ENCODE results near the gene LINGO3. TPM values are rescaled to one million over a fixed set of nuclear protein-coding genes. Genes with fewer than 3 reads are reported as not detected.

Gene LINGO3
- polyA plus RNA-seq, 1 donor from 2014 or later: 2.7 TPM

DNA sequence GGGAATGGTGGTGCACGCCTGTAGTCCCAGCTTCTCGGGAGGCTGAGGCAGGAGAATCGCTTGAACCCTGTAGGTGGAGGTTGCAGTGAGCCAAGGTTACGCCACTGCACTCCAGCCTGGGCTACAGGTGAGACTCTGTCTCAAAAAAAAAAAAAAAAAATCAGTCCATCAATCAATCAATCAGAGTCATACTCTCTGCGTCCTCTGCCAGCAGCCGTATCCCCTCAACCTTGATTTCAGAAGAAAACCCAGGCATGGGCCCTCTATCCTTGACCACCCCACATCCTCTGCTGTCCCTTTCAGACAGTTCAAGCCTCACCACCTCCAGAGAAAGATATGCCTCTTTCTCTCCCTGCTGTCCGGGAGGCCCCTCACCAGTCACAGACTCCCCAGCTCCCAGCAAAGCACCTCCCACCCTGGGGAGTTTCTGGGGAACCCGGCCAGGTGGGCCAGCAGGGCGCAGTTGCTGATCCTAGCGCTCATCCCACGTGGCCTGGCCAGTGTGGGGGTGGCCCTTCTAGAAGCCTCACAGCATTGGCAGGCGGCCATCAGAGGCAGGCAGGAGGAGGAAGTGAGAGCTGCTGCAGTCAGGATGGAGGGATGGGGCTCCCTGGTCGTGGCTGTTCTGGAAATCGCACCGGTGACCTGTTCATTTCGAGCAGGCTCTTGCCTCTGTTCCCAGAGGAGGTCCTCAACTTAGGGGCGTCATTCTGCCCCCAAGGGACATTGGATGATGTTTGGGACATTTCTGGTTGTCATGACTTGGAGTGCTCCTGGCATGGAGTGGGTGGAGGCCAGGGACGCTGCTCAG, 41.6 kb downstream of the LINGO3 start:
- Histone ChIP-seq H3F3A (ENCODE audit: insufficient read depth, low read length, poor library complexity, severe bottlenecking) (no peaks in the 10 kb centered on the region), H3K27ac (ENCODE audit: low read length) (no peak overlapping the region), H3K79me2 (replicated peaks; ENCODE audit: insufficient read depth, low read length) (peaks cover 16% of the 10 kb centered on the region), H4K20me1 (ENCODE audit: insufficient read depth) (peaks cover 18% of the 10 kb centered on the region), H3K9me3 (ENCODE audit: low read length) (no peaks in the 10 kb centered on the region), H3K9me2 (ENCODE audit: insufficient read depth, low read length) (no peaks in the 10 kb centered on the region), H3K4me3 (ENCODE audit: low read length) (no peak overlapping the region), H2AFZ (ENCODE audit: low read depth, low read length) (no peak overlapping the region), H3K4me2 (ENCODE audit: low read length) (no peak overlapping the region), H3K27me3 (ENCODE audit: insufficient read depth, low read depth, low read length) (no peaks in the 10 kb centered on the region), H3K9ac (ENCODE audit: low read length) (no peak overlapping the region), H3K36me3 (ENCODE audit: insufficient read depth, low read length) (no peaks in the 10 kb centered on the region)
- TF ChIP-seq SMC3 (conservative IDR thresholded peaks at IDR 0.05; ENCODE audit: poor library complexity) (no peak), POLR2AphosphoS5 (IDR thresholded peaks at IDR 0.05) (no peak), RAD21 (conservative IDR thresholded peaks at IDR 0.05) (no peak), MXI1 (conservative IDR thresholded peaks at IDR 0.05; ENCODE audit: poor library complexity, severe bottlenecking) (no peak), EP300 (conservative IDR thresholded peaks at IDR 0.05; ENCODE audit: poor library complexity, severe bottlenecking) (no peak), TAF1 (IDR thresholded peaks at IDR 0.05; ENCODE audit: low read depth) (no peak)
- TF ChIP-seq, protein P1, sequence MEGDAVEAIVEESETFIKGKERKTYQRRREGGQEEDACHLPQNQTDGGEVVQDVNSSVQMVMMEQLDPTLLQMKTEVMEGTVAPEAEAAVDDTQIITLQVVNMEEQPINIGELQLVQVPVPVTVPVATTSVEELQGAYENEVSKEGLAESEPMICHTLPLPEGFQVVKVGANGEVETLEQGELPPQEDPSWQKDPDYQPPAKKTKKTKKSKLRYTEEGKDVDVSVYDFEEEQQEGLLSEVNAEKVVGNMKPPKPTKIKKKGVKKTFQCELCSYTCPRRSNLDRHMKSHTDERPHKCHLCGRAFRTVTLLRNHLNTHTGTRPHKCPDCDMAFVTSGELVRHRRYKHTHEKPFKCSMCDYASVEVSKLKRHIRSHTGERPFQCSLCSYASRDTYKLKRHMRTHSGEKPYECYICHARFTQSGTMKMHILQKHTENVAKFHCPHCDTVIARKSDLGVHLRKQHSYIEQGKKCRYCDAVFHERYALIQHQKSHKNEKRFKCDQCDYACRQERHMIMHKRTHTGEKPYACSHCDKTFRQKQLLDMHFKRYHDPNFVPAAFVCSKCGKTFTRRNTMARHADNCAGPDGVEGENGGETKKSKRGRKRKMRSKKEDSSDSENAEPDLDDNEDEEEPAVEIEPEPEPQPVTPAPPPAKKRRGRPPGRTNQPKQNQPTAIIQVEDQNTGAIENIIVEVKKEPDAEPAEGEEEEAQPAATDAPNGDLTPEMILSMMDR (IDR thresholded peaks at IDR 0.05; ENCODE audit: poor library complexity, severe bottlenecking): no peak

DNA sequence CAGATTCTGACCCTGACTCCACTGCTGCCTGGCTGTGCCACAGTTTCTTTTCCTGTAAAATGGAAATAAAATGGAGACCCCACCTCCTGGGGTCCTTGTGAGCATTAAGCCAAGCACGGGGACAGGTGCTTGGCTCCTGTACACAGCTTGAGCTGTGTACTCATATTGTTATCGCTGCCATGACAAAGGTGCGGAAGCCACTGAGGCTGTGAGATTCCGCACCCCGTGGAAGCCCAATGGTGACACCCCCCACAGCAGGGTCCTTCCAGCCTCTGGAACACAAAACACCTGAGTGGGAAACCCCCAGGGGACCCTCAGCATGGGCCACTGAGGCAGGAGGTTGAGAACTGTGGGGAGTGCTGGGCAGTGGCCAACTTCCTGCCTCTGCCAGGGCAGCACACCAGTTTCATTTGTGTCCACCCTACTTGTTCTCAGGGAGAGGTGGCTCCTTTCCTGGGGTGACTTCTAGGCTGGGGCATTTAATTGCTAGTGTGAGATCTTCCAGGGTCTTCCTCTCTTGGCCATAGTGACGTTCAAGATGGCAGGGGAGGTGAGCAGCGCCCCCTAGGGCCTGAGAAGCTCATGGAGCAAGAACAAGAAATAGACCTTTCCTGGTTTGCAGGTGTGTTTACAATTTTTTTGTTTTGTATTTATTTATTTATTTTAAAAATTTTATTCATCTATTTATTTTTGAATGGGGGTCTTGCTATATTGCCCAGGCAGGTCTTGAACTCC, 46.3 kb downstream of the LINGO3 start:
- H3K9me2 ChIP-seq (ENCODE audit: insufficient read depth, low read length): no peaks in the 10 kb centered on the region
- no peaks in the 10 kb centered on the region for H3K36me3 ChIP-seq (ENCODE audit: insufficient read depth, low read length)
- no peaks in the 10 kb centered on the region for H3K27me3 ChIP-seq (ENCODE audit: insufficient read depth, low read depth, low read length)
- H3K9ac ChIP-seq (ENCODE audit: low read length): no peak overlapping the region
- no peaks in the 10 kb centered on the region for H3K9me3 ChIP-seq (ENCODE audit: low read length)
- H3F3A ChIP-seq (ENCODE audit: insufficient read depth, low read length, poor library complexity, severe bottlenecking): no peaks in the 10 kb centered on the region
- no peaks in the 10 kb centered on the region for H3K79me2 ChIP-seq (replicated peaks; ENCODE audit: insufficient read depth, low read length)
- no peaks in the 10 kb centered on the region for H4K20me1 ChIP-seq (ENCODE audit: insufficient read depth)
- no peak overlapping the region for H2AFZ ChIP-seq (ENCODE audit: low read depth, low read length)
- no peak overlapping the region for H3K4me3 ChIP-seq (ENCODE audit: low read length)
- H3K27ac ChIP-seq (ENCODE audit: low read length): no peak overlapping the region
- TF ChIP-seq SMC3 (conservative IDR thresholded peaks at IDR 0.05; ENCODE audit: poor library complexity) (no peak), MXI1 (conservative IDR thresholded peaks at IDR 0.05; ENCODE audit: poor library complexity, severe bottlenecking) (no peak), POLR2AphosphoS5 (IDR thresholded peaks at IDR 0.05) (no peak)
- H3K4me2 ChIP-seq (ENCODE audit: low read length): no peak overlapping the region

DNA sequence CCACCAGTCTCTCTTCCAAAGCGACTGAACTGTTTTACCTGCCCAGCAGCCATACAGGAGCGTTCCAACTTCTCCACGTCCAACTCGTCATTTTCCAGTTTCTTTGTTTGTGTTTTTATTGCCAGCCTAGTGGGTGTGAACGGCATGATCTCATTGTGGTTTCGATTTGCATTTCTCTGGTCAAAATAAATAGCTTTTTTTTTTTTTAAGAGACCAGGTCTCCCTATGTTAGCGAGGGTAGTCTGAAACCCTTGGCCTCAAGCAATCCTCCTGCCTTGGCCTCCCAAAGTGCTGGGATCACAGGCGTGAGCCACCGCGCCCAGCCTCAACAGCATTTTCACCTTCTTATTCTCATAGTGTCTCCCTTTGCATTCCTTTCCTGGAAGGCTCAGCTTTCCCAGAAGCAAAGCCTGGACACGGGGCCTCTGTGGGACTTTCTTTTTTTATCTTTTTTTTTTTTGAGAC, 47.6 kb downstream of the LINGO3 start:
- Histone ChIP-seq H3K27me3 (ENCODE audit: insufficient read depth, low read depth, low read length) (no peaks in the 10 kb centered on the region), H3K4me3 (ENCODE audit: low read length) (no peak overlapping the region), H3K4me2 (ENCODE audit: low read length) (no peak overlapping the region), H3K9ac (ENCODE audit: low read length) (no peak overlapping the region), H3K9me3 (ENCODE audit: low read length) (no peaks in the 10 kb centered on the region), H3K27ac (ENCODE audit: low read length) (no peak overlapping the region), H2AFZ (ENCODE audit: low read depth, low read length) (no peak overlapping the region), H3F3A (ENCODE audit: insufficient read depth, low read length, poor library complexity, severe bottlenecking) (no peaks in the 10 kb centered on the region), H3K36me3 (ENCODE audit: insufficient read depth, low read length) (no peaks in the 10 kb centered on the region), H3K79me2 (replicated peaks; ENCODE audit: insufficient read depth, low read length) (no peaks in the 10 kb centered on the region), H4K20me1 (ENCODE audit: insufficient read depth) (no peaks in the 10 kb centered on the region), H3K9me2 (ENCODE audit: insufficient read depth, low read length) (no peaks in the 10 kb centered on the region)
- TF ChIP-seq, protein P2, sequence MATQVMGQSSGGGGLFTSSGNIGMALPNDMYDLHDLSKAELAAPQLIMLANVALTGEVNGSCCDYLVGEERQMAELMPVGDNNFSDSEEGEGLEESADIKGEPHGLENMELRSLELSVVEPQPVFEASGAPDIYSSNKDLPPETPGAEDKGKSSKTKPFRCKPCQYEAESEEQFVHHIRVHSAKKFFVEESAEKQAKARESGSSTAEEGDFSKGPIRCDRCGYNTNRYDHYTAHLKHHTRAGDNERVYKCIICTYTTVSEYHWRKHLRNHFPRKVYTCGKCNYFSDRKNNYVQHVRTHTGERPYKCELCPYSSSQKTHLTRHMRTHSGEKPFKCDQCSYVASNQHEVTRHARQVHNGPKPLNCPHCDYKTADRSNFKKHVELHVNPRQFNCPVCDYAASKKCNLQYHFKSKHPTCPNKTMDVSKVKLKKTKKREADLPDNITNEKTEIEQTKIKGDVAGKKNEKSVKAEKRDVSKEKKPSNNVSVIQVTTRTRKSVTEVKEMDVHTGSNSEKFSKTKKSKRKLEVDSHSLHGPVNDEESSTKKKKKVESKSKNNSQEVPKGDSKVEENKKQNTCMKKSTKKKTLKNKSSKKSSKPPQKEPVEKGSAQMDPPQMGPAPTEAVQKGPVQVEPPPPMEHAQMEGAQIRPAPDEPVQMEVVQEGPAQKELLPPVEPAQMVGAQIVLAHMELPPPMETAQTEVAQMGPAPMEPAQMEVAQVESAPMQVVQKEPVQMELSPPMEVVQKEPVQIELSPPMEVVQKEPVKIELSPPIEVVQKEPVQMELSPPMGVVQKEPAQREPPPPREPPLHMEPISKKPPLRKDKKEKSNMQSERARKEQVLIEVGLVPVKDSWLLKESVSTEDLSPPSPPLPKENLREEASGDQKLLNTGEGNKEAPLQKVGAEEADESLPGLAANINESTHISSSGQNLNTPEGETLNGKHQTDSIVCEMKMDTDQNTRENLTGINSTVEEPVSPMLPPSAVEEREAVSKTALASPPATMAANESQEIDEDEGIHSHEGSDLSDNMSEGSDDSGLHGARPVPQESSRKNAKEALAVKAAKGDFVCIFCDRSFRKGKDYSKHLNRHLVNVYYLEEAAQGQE (IDR thresholded peaks at IDR 0.05; ENCODE audit: borderline replicate concordance): no peak
- no peak for TF ChIP-seq EP300 (conservative IDR thresholded peaks at IDR 0.05; ENCODE audit: poor library complexity, severe bottlenecking)
- no peak for TF ChIP-seq MXI1 (conservative IDR thresholded peaks at IDR 0.05; ENCODE audit: poor library complexity, severe bottlenecking)
- no peak for TF ChIP-seq RAD21 (conservative IDR thresholded peaks at IDR 0.05)
- no peak for TF ChIP-seq EZH2 (IDR thresholded peaks at IDR 0.05; ENCODE audit: borderline replicate concordance, insufficient read depth, low read length, poor library complexity, severe bottlenecking)
- TF ChIP-seq TAF1 (IDR thresholded peaks at IDR 0.05; ENCODE audit: low read depth): no peak
- TF ChIP-seq SMC3 (conservative IDR thresholded peaks at IDR 0.05; ENCODE audit: poor library complexity): no peak
- TF ChIP-seq, protein P1 (IDR thresholded peaks at IDR 0.05; ENCODE audit: poor library complexity, severe bottlenecking): no peak
- no peak for TF ChIP-seq POLR2AphosphoS5 (IDR thresholded peaks at IDR 0.05)

Measured in neural cell (in vitro differentiated cells).